Measurements from ENCODE around the gene PLCL1. TPM values are rescaled to one million over a fixed set of nuclear protein-coding genes. Genes with fewer than 3 reads are reported as not detected.

PLCL1 gene
- total and polyA plus RNA-seq, 12 donors: 1.6 to 24.0 (median 4.9) TPM

DNA sequence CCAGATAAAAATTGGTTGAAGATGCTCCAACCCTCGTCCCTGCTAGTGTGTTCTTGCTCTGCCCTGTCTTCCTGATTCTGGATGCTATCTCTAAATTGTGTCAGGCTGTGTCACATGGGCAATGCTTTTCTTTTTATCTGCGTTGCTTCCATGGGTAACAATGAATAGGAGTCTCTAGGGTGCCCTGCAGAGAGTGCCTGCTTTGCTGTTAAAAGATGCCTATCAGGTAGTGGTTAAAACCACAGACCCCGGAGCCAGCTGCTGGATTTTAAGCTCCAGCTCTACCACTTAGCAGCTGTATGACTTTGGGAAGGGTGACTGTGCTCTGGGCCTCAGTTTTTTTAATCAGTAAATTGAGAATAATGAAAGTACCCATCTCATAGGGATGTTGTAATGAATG is 340.3 kb downstream of the PLCL1 start:
- TF ChIP-seq POLR2A (IDR thresholded peaks at IDR 0.05) (no peak), CTCF (IDR thresholded peaks at IDR 0.05) (no peak)
- intact Hi-C loops (cut with DNase I): no loop called here
- Histone ChIP-seq H3K9me3 (replicated peaks in 1 of 3) (no peaks in the 10 kb centered on the region), H3K4me3 (no peak overlapping the region), H3K27me3 (no peaks in the 10 kb centered on the region), H3K36me3 (replicated peaks in 1 of 2) (no peaks in the 10 kb centered on the region), H3K27ac (no peak overlapping the region), H3K4me1 (replicated peaks in 1 of 2) (no peaks in the 10 kb centered on the region)
- 49 to 65% (median 57%) methylated on average over 3 of the region's 3 CpGs for WGBS, 4 donors
- no peak for DNase-seq

GRCh38 chr2:198146346-198146940 is 342.1 kb downstream of the PLCL1 start:
- DNase-seq: no peak
- no peaks in the 10 kb centered on the region for H3K27me3 ChIP-seq
- no peaks in the 10 kb centered on the region for H3K36me3 ChIP-seq (replicated peaks in 1 of 2)
- no peak overlapping the region for H3K4me3 ChIP-seq
- no peaks in the 10 kb centered on the region for H3K9me3 ChIP-seq (replicated peaks in 1 of 3)
- intact Hi-C loops (cut with DNase I): no loop called here
- H3K27ac ChIP-seq: no peak overlapping the region
- H3K4me1 ChIP-seq (replicated peaks in 1 of 2): no peaks in the 10 kb centered on the region
- 92 to 93% (median 92%) methylated on average over 3 of the region's 3 CpGs for WGBS, 4 donors
- no peak for TF ChIP-seq POLR2A (IDR thresholded peaks at IDR 0.05)
- TF ChIP-seq CTCF (IDR thresholded peaks at IDR 0.05): no peak

DNA sequence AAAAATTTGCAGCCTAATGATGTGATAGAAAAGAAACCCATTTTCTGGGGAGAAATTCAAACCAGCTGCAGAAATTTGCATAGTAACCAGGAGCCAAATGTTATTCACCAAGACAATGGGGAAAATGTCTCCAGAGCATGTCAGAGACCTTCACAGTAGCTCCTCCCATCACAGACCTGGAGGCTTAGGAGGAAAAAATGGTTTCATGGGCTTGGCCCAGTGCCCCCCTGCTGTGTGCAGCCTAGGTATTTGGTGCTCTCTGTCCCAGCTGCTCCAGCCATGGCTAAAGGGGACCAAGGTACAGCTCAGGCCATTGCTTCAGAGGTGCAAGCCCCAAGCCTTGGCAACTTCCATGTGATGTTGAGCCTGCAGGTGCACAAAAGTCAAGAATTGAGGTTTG is 352.9 kb downstream of the PLCL1 start:
- intact Hi-C loops (cut with DNase I): no loop called here
- no peak for TF ChIP-seq CTCF (IDR thresholded peaks at IDR 0.05)
- no peak for TF ChIP-seq POLR2A (IDR thresholded peaks at IDR 0.05)

GRCh38 chr2:198161151-198161550 is 356.8 kb downstream of the PLCL1 start:
- no peak for DNase-seq

More for the DNA sequence above, 352.9 kb downstream of the PLCL1 start:
- Histone ChIP-seq H3K4me1 (replicated peaks in 1 of 2) (no peaks in the 10 kb centered on the region), H3K4me3 (no peak overlapping the region), H3K27me3 (no peaks in the 10 kb centered on the region), H3K27ac (no peak overlapping the region), H3K36me3 (replicated peaks in 1 of 2) (no peaks in the 10 kb centered on the region), H3K9me3 (replicated peaks in 1 of 3) (no peaks in the 10 kb centered on the region)
- DNase-seq: no peak

More at GRCh38 chr2:198161151-198161550, 356.8 kb downstream of the PLCL1 start:
- Histone ChIP-seq H3K36me3 (replicated peaks in 1 of 2) (no peaks in the 10 kb centered on the region), H3K4me1 (replicated peaks in 1 of 2) (no peaks in the 10 kb centered on the region), H3K27ac (no peak overlapping the region), H3K27me3 (no peaks in the 10 kb centered on the region), H3K4me3 (no peak overlapping the region), H3K9me3 (replicated peaks in 1 of 3) (no peaks in the 10 kb centered on the region)
- intact Hi-C loops (cut with DNase I): no loop called here
- TF ChIP-seq POLR2A (IDR thresholded peaks at IDR 0.05): no peak
- TF ChIP-seq CTCF (IDR thresholded peaks at IDR 0.05): no peak

Data from adrenal gland (tissue), 12 donors.